Measurements from ENCODE around the gene ZNF615.
A peak's percentile ranks its signal among the peaks of the same experiment; 100 is the strongest.
"Not testable (repeated sequence)": the region's sequence is repeated elsewhere in the genome, so short reads cannot be mapped to it uniquely, and the experiment has no call there.

ZNF615 gene

DNA sequence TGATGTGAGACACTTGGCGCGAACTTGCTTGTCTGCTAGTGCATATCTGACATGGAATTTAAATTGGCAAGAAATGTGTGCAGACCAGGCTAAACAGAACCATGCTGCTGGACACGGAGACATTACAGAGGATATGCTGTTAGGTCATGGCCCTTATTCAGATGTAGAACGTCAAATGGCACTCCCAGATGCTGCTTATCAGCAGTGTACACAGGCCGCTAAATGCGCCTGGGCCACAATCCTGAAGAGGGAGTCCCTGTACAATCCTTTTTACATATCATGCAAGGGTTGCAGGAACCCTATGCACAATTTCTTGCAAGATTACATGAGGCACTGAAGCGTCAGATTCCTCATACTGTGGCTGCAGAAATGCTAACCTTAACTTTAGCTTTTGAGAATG lies 30.7 kb downstream of the ZNF615 start:
- H3K4me1 ChIP-seq (ENCODE audit: control insufficient read depth, insufficient read depth, low read length) = no peaks in the 10 kb centered on the region
- H3K9me3 ChIP-seq (replicated peaks; ENCODE audit: low read length) = peaks cover 10% of the 10 kb centered on the region
- no peak overlapping the region for H3K9ac ChIP-seq (ENCODE audit: low read depth, low read length)
- H3K36me3 ChIP-seq (ENCODE audit: insufficient read depth, low read length) = peaks cover 24% of the 10 kb centered on the region
- no peak overlapping the region for H3K4me3 ChIP-seq (ENCODE audit: low read length)
- no peak overlapping the region for H3K4me2 ChIP-seq (ENCODE audit: low read length)
- H3K27me3 ChIP-seq (ENCODE audit: control insufficient read depth, insufficient read depth, low read length) = no peaks in the 10 kb centered on the region

DNA sequence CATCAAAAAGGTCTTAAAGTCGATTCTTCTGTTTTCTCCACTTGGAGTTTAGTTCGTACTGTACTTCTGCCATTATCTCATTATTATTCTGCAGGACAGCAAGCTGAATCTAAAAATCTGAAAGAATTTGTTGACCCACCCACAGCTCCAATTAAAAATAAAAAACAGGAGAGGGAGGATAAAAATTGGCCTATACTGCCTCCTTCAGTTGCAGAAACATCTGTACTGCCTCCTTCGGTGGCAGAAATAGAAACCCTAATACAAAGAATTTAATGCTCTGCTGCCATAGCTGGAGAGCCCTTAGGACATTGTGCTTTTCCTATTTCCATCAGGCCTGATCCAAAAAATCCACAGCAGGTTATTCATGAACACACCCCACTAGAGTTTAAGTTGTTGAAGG lies 31.2 kb downstream of the ZNF615 start:
- Histone ChIP-seq H3K4me3 (ENCODE audit: low read length) (no peak overlapping the region), H3K4me2 (ENCODE audit: low read length) (no peak overlapping the region), H3K27me3 (ENCODE audit: control insufficient read depth, insufficient read depth, low read length) (no peaks in the 10 kb centered on the region), H3K4me1 (ENCODE audit: control insufficient read depth, insufficient read depth, low read length) (no peaks in the 10 kb centered on the region), H3K9me3 (replicated peaks; ENCODE audit: low read length) (peaks cover 14% of the 10 kb centered on the region), H3K36me3 (ENCODE audit: insufficient read depth, low read length) (peaks cover 29% of the 10 kb centered on the region), H3K9ac (ENCODE audit: low read depth, low read length) (no peak overlapping the region)

DNA sequence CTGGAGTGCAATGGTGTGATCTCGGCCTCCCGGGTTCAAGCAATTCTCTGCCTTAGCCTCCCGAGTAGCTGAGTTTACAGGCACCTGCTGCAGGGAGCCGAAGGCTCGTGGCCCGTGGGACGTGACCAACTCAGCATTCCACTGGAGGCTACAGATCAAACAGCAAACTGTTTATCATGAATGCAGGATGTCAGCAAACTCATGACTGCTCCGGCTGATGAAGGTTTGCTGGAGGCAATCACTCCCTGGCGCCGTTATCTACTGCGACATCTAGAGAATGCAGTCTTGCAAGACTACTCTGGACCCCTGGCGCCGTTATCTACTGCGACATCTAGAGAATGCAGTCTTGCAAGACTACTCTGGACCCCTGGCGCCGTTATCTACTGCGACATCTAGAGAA lies 32.2 kb downstream of the ZNF615 start:
- H3K36me3 ChIP-seq (ENCODE audit: insufficient read depth, low read length) = peaks cover 40% of the 10 kb centered on the region
- H3K27me3 ChIP-seq (ENCODE audit: control insufficient read depth, insufficient read depth, low read length); H3K4me1 ChIP-seq (ENCODE audit: control insufficient read depth, insufficient read depth, low read length); H3K9ac ChIP-seq (ENCODE audit: low read depth, low read length); H3K4me3 ChIP-seq (ENCODE audit: low read length); H3K4me2 ChIP-seq (ENCODE audit: low read length): not testable (repeated sequence)
- peaks cover 23% of the 10 kb centered on the region for H3K9me3 ChIP-seq (replicated peaks; ENCODE audit: low read length)

DNA sequence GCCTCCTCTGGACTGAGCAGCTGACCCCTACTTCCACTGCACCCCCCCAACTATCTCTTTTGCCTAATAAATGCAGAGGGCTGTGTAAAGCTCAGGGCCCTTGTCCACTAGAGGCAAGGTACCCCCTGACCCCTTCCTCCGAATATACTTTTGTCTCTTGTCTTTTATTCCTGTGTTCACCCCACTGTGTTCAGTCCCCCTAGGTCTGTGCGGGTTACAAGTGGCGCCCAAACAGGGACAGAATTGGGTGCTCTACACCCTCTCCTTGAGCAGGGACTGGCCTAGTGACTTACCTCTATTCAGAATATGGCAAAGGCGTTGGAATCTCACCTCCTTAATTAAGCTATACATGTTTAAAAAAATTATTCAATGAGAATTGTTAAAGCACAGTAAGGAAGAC lies 36.4 kb downstream of the ZNF615 start:
- Histone ChIP-seq H3K9me3 (replicated peaks; ENCODE audit: low read length) (peaks cover 28% of the 10 kb centered on the region), H3K4me2 (ENCODE audit: low read length) (no peak overlapping the region), H3K9ac (ENCODE audit: low read depth, low read length) (no peak overlapping the region), H3K36me3 (ENCODE audit: insufficient read depth, low read length) (peaks cover 69% of the 10 kb centered on the region), H3K4me1 (ENCODE audit: control insufficient read depth, insufficient read depth, low read length) (no peaks in the 10 kb centered on the region), H3K27me3 (ENCODE audit: control insufficient read depth, insufficient read depth, low read length) (no peaks in the 10 kb centered on the region), H3K4me3 (ENCODE audit: low read length) (no peak overlapping the region)

DNA sequence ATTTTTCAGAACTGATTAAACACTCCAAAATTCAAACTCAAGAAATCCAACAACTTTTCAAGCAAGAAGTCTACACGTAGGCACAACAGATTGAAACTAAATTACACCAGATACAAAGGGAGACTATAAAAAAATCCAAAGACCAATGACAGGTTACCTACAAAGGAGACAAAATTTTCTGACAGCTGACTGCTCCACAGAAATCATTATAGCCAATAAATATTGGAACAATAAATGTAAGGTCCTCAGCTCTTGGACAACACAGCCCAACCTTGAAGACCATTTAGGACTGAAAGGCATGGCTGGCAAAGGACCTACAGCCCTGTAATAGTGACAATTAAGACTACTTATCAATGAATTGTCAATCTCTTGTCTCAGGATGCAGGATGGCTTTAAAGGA lies 37.3 kb downstream of the ZNF615 start:
- no peak overlapping the region for H3K4me3 ChIP-seq (ENCODE audit: low read length)
- no peak overlapping the region for H3K4me2 ChIP-seq (ENCODE audit: low read length)
- peaks cover 30% of the 10 kb centered on the region for H3K9me3 ChIP-seq (replicated peaks; ENCODE audit: low read length)

DNA sequence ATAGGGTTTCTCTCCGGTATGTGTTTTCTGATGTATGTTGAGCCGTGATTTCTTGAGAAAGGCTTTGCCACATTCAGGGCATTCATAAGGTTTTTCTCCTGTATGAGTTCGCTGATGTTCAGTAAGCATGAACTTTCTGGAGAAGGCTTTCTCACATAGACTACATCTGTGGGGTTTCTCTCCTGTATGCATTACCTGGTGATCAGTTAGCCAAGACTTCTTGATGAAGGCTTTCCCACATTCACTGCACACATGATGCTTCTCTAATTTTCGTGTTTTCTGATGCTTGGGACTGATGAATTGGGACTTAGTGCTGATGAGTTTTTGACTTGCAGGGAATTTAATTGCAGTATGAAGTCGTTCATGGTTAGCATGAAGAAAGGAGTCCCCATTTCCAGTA lies 42.4 kb downstream of the ZNF615 start:
- peaks cover 56% of the 10 kb centered on the region for H3K36me3 ChIP-seq (ENCODE audit: insufficient read depth, low read length)
- no peaks in the 10 kb centered on the region for H3K4me1 ChIP-seq (ENCODE audit: control insufficient read depth, insufficient read depth, low read length)
- peaks cover 13% of the 10 kb centered on the region for H3K9me3 ChIP-seq (replicated peaks; ENCODE audit: low read length)
- no peak overlapping the region for H3K4me2 ChIP-seq (ENCODE audit: low read length)
- H3K4me3 ChIP-seq (ENCODE audit: low read length) = no peak overlapping the region
- H3K9ac ChIP-seq (ENCODE audit: low read depth, low read length) = no peak overlapping the region
- no peaks in the 10 kb centered on the region for H3K27me3 ChIP-seq (ENCODE audit: control insufficient read depth, insufficient read depth, low read length)

More for the DNA sequence above, 37.3 kb downstream of the ZNF615 start:
- peaks cover 78% of the 10 kb centered on the region for H3K36me3 ChIP-seq (ENCODE audit: insufficient read depth, low read length)
- H3K9ac ChIP-seq (ENCODE audit: low read depth, low read length) = no peak overlapping the region
- H3K4me1 ChIP-seq (ENCODE audit: control insufficient read depth, insufficient read depth, low read length) = no peaks in the 10 kb centered on the region
- H3K27me3 ChIP-seq (ENCODE audit: control insufficient read depth, insufficient read depth, low read length) = no peaks in the 10 kb centered on the region

DNA sequence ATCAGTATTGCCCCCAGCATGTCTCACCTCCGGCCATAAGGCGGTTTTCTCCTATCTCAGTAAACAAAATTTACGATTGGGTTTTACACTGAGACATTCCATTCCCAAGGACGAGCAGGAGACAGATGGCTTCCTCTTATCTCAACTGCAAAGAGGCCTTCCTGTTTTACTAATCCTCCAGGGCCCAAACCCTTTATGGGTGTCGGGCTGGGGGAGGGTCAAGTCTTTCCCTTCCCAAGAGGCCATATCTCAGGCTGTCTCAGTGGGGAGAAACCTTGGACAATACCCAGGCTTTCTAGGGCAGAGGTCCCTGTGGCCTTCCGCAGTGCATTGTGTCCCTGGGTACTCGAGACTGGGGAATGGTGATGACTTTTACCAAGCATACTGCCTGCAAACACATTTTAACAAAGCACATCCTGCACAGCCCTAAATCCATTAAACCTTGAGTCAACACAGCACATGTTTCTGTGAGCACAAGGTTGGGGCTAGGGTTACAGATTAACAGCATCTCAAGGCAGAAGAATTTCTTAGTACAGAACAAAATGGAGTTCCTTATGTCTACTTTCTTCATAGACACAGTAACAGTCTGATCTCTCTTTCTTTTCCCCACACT lies 47.3 kb downstream of the ZNF615 start:
- H3K9me3 ChIP-seq (replicated peaks; ENCODE audit: low read length); H3K27me3 ChIP-seq (ENCODE audit: control insufficient read depth, insufficient read depth, low read length); H3K4me3 ChIP-seq (ENCODE audit: low read length); H3K4me1 ChIP-seq (ENCODE audit: control insufficient read depth, insufficient read depth, low read length); H3K4me2 ChIP-seq (ENCODE audit: low read length); H3K9ac ChIP-seq (ENCODE audit: low read depth, low read length): not testable (repeated sequence)
- H3K36me3 ChIP-seq (ENCODE audit: insufficient read depth, low read length) = peaks cover 19% of the 10 kb centered on the region

DNA sequence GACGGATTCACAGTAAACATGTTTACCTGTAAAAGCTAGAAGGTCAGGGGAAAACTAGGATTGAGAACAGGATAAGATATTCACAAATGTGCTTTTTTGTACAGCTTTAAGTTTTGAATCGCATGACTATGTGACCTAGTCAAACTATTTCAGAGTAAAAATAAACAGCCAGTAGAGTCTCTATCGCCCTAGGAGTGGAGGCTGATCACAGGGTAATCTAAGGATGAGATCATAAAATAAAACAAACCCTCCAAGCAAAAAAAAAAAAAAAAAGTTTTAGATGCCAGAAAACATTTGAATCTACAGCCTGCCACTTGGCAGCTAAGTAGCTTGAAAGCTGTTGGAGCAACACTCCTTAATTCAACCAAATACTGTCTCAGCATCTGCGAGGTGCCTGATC lies 48.2 kb downstream of the ZNF615 start:
- no peaks in the 10 kb centered on the region for H3K27me3 ChIP-seq (ENCODE audit: control insufficient read depth, insufficient read depth, low read length)
- no peak overlapping the region for H3K9ac ChIP-seq (ENCODE audit: low read depth, low read length)
- no peaks in the 10 kb centered on the region for H3K9me3 ChIP-seq (replicated peaks; ENCODE audit: low read length)
- H3K4me2 ChIP-seq (ENCODE audit: low read length) = no peak overlapping the region
- H3K4me1 ChIP-seq (ENCODE audit: control insufficient read depth, insufficient read depth, low read length) = no peaks in the 10 kb centered on the region
- H3K4me3 ChIP-seq (ENCODE audit: low read length) = no peak overlapping the region
- H3K36me3 ChIP-seq (ENCODE audit: insufficient read depth, low read length) = peaks cover 10% of the 10 kb centered on the region

DNA sequence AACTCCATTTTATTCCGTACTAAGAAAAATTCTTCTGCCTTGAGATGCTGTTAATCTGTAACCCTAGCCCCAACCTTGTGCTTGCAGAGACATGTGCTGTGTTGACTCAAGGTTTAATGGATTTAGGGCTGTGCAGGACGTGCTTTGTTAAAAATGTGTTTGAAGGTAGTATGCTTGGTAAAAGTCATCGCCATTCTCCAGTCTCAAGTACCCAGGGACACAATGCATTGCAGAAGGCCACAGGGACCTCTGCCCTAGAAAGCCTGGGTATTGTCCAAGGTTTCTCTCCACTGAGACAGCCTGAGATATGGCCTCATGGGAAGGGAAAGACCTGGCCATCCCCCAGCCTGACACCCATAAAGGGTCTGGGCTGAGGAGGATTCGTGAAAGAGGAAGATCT lies 50.2 kb downstream of the ZNF615 start:
- H3K9me3 ChIP-seq (replicated peaks; ENCODE audit: low read length); H3K4me2 ChIP-seq (ENCODE audit: low read length); H3K4me1 ChIP-seq (ENCODE audit: control insufficient read depth, insufficient read depth, low read length); H3K4me3 ChIP-seq (ENCODE audit: low read length); H3K9ac ChIP-seq (ENCODE audit: low read depth, low read length); H3K36me3 ChIP-seq (ENCODE audit: insufficient read depth, low read length); H3K27me3 ChIP-seq (ENCODE audit: control insufficient read depth, insufficient read depth, low read length): not testable (repeated sequence)

DNA sequence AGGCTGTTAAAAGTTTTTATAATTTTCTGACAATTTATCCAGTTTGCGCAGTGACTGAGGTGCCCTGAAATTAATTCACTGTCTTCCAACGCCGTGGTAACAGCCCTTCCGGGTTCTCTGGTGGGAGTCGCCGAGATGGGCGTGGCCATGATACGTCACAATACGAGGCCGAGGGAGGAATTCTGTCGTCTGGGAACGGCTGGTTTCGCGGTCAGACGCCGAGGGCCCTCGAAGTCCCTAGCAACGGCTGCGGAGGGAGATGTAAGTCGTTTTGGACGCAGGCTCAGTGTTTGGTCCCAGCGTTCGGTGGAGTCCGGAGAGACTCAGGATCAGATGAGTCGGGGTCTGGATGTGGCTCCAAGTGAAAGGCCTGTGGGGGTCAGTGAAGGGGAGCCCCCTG lies 59.0 kb downstream of the ZNF615 start:
- Histone ChIP-seq H3K4me1 (ENCODE audit: control insufficient read depth, insufficient read depth, low read length) (no peaks in the 10 kb centered on the region), H3K4me3 (ENCODE audit: low read length) (peak overlapping the region; percentile 24), H3K9me3 (replicated peaks; ENCODE audit: low read length) (peaks cover 49% of the 10 kb centered on the region)

DNA sequence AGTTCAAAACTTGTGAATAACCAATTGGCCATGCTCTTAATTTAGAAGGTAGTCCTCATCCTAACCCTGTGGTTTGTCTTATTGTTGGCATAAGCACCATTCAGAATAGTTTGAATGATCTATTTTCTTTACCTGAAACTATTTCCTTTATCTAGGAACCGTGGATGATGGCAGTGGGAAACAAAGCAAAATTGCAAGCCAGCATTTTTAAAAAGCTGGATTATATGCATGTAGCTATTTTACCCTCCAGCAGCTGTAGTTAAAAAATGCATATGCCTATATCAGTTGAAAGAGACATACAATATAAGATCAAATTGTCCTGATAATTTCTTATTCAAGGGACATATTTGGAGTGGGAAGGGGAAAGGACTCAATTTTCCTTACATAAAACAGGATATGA lies 61.4 kb downstream of the ZNF615 start:
- Histone ChIP-seq H3K36me3 (ENCODE audit: insufficient read depth, low read length) (peaks cover 49% of the 10 kb centered on the region), H3K4me1 (ENCODE audit: control insufficient read depth, insufficient read depth, low read length) (no peaks in the 10 kb centered on the region), H3K9ac (ENCODE audit: low read depth, low read length) (no peak overlapping the region), H3K4me2 (ENCODE audit: low read length) (no peak overlapping the region), H3K9me3 (replicated peaks; ENCODE audit: low read length) (peaks cover 62% of the 10 kb centered on the region), H3K4me3 (ENCODE audit: low read length) (no peak overlapping the region), H3K27me3 (ENCODE audit: control insufficient read depth, insufficient read depth, low read length) (no peaks in the 10 kb centered on the region)

More for the DNA sequence above, 59.0 kb downstream of the ZNF615 start:
- peaks cover 26% of the 10 kb centered on the region for H3K36me3 ChIP-seq (ENCODE audit: insufficient read depth, low read length)
- no peaks in the 10 kb centered on the region for H3K27me3 ChIP-seq (ENCODE audit: control insufficient read depth, insufficient read depth, low read length)
- no peak overlapping the region for H3K4me2 ChIP-seq (ENCODE audit: low read length)
- H3K9ac ChIP-seq (ENCODE audit: low read depth, low read length) = no peak overlapping the region

DNA sequence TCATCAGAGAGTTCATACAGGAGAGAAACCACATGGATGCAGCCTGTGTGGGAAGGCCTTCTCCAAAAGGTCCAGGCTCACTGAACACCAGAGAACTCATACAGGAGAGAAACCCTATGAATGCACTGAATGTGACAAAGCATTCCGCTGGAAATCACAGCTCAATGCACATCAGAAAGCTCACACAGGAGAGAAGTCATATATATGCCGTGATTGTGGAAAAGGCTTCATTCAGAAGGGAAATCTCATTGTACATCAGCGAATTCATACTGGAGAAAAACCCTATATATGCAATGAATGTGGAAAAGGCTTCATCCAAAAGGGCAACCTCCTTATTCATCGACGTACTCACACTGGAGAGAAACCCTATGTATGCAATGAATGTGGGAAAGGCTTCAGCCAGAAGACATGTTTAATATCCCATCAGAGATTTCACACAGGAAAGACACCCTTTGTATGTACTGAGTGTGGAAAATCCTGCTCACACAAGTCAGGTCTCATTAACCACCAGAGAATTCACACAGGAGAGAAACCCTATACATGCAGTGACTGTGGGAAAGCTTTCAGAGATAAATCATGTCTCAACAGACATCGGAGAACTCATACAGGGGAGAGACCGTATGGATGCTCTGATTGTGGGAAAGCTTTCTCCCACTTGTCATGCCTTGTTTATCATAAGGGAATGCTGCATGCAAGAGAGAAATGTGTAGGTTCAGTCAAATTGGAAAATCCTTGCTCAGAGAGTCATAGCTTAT lies 63.0 kb downstream of the ZNF615 start:
- H3K27me3 ChIP-seq (ENCODE audit: control insufficient read depth, insufficient read depth, low read length) = no peaks in the 10 kb centered on the region
- H3K36me3 ChIP-seq (ENCODE audit: insufficient read depth, low read length) = peaks cover 64% of the 10 kb centered on the region
- H3K4me2 ChIP-seq (ENCODE audit: low read length) = no peak overlapping the region
- H3K9me3 ChIP-seq (replicated peaks; ENCODE audit: low read length) = peaks cover 63% of the 10 kb centered on the region
- H3K4me3 ChIP-seq (ENCODE audit: low read length) = no peak overlapping the region
- H3K4me1 ChIP-seq (ENCODE audit: control insufficient read depth, insufficient read depth, low read length) = no peaks in the 10 kb centered on the region
- H3K9ac ChIP-seq (ENCODE audit: low read depth, low read length) = no peak overlapping the region

Data from skeletal muscle satellite cell (primary cell).